ENCODE measurements around the gene AGFG2.

AGFG2 gene, protein sequence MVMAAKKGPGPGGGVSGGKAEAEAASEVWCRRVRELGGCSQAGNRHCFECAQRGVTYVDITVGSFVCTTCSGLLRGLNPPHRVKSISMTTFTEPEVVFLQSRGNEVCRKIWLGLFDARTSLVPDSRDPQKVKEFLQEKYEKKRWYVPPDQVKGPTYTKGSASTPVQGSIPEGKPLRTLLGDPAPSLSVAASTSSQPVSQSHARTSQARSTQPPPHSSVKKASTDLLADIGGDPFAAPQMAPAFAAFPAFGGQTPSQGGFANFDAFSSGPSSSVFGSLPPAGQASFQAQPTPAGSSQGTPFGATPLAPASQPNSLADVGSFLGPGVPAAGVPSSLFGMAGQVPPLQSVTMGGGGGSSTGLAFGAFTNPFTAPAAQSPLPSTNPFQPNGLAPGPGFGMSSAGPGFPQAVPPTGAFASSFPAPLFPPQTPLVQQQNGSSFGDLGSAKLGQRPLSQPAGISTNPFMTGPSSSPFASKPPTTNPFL

DNA sequence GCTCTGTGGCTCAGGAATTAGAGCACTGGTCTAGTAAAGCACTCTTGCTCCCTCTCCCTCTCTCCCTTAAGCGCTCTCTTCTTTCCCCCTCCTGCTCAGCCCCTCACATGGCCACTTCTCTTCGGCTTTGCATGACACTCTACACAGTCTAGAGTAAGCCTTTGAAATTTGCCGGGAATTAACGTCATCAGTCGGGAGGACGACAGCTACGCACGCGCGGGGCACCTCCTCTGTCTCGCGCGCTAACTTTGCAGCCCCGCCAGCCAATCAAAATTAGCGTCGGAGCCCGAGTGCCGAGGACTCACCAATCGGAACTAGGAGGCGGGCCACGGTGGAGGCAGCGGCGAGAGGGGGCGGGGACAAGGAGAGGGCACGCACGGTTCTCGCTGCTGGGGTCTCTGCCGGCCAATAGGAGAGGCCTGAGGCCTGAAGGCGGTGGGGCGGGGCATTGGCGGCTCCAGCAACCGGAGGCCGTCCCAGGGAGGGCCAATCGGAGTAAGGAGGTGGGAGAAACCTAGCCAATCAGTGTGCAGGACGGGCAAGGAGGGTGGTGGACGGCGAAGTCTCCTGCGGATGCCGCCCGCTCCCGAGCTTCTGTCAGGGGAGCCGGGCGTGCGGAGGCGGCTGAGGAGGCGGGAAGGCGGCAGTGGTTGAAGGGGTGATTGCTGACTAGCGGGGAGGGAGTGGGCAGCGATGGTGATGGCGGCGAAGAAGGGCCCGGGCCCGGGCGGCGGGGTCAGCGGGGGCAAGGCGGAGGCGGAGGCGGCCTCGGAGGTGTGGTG, at the start of gene AGFG2:
TSS of gene AGFG2 (plus strand) at position 550 of the 782 bp plus-strand sequence. CDS start at position 694, 144 bp downstream.
- H3K27ac ChIP-seq (ENCODE audit: poor library complexity, severe bottlenecking) = peak within 1 kb of the TSS; percentile 22
- H3K4me3 ChIP-seq (ENCODE audit: severe bottlenecking) = peak within 1 kb of the TSS; percentile 82
- H3K27me3 ChIP-seq (ENCODE audit: insufficient read depth, poor library complexity, severe bottlenecking) = no peaks in the 10 kb centered on the region
- DNase-seq (ENCODE audit: low spot score) = peak; percentile 100
- no peaks in the 10 kb centered on the region for H3K36me3 ChIP-seq (ENCODE audit: low read depth)
- H3K9me3 ChIP-seq (ENCODE audit: severe bottlenecking) = no peaks in the 10 kb centered on the region
- peak; percentile 98 for ATAC-seq (ENCODE audit: low read depth)
- H3K4me1 ChIP-seq (ENCODE audit: insufficient read depth, poor library complexity, severe bottlenecking) = peaks cover 12% of the 10 kb centered on the region
- TF ChIP-seq, protein P1, sequence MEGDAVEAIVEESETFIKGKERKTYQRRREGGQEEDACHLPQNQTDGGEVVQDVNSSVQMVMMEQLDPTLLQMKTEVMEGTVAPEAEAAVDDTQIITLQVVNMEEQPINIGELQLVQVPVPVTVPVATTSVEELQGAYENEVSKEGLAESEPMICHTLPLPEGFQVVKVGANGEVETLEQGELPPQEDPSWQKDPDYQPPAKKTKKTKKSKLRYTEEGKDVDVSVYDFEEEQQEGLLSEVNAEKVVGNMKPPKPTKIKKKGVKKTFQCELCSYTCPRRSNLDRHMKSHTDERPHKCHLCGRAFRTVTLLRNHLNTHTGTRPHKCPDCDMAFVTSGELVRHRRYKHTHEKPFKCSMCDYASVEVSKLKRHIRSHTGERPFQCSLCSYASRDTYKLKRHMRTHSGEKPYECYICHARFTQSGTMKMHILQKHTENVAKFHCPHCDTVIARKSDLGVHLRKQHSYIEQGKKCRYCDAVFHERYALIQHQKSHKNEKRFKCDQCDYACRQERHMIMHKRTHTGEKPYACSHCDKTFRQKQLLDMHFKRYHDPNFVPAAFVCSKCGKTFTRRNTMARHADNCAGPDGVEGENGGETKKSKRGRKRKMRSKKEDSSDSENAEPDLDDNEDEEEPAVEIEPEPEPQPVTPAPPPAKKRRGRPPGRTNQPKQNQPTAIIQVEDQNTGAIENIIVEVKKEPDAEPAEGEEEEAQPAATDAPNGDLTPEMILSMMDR (IDR thresholded peaks at IDR 0.05; ENCODE audit: poor library complexity, severe bottlenecking) = no peak

DNA sequence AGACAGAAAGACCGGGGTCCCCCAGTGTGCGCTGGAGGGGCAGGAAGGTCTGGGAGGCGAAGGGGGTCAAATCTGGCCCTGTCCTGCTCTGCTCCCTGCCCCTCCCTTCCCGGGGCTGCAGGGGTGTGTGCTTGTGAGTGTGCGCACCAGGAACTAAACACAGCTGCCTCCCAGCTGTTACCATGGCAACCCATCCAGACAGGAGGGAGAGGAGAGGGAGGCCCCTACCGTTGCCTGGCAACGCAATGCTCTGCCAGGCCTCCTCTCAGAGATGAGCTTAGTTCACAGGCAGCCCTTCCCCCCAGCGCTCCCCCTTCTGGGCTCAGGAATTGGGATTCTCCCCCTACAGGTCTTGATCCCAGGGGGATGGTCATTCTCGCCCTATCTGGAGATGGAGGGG, 49.2 kb upstream of the AGFG2 start:
- ATAC-seq (ENCODE audit: low read depth) = peak; percentile 33; the same call in 1 of the 3 replicates
- H3K9me3 ChIP-seq (ENCODE audit: severe bottlenecking) = no peaks in the 10 kb centered on the region

DNA sequence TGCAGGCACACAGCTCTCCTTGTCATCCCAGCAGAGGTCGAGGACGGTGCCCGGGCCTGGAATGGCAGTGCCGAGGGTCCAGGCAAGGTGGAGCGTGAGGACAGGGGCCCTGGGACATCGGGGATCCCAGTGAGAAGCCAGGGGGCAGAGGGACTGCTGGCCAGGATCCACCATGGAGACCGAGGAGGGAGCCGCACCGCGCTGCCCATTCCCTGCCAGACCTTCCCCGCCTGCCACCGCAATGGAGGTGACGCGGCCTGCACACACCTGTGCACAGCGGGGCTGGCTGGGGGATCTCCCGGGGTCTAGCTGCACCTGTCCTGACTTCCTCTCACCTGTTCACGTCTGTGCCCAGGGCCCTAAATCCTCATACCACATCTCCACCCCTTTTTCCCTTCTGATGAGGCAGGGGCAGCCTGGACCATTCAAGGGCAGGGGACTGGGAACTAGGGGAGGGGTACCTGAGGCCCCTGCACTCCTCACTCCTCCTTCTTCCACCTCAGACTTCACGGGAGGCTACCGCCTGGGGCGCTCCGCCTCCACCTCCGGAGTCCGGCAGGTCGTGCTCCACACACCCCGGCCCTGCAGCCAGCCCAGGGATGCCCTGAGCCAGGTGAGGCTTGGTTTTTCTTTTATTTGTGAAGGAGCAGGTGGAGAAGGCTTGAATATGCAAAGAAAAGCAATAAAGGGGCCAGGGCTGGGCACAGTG, 48.4 kb upstream of the AGFG2 start:
- ATAC-seq (ENCODE audit: low read depth) (no peak), DNase-seq (ENCODE audit: low spot score) (no peak)
- no peaks in the 10 kb centered on the region for H3K9me3 ChIP-seq (ENCODE audit: severe bottlenecking)
- H3K4me1 ChIP-seq (ENCODE audit: insufficient read depth, poor library complexity, severe bottlenecking) = no peaks in the 10 kb centered on the region
- no peaks in the 10 kb centered on the region for H3K36me3 ChIP-seq (ENCODE audit: low read depth)
- H3K27ac ChIP-seq (ENCODE audit: poor library complexity, severe bottlenecking) = no peak overlapping the region
- TF ChIP-seq, protein P1 (IDR thresholded peaks at IDR 0.05; ENCODE audit: poor library complexity, severe bottlenecking) = no peak
- H3K4me3 ChIP-seq (ENCODE audit: severe bottlenecking) = no peak overlapping the region
- H3K27me3 ChIP-seq (ENCODE audit: insufficient read depth, poor library complexity, severe bottlenecking) = no peaks in the 10 kb centered on the region

More for the DNA sequence above, 49.2 kb upstream of the AGFG2 start:
- Histone ChIP-seq H3K4me1 (ENCODE audit: insufficient read depth, poor library complexity, severe bottlenecking) (no peaks in the 10 kb centered on the region), H3K4me3 (ENCODE audit: severe bottlenecking) (no peak overlapping the region), H3K27ac (ENCODE audit: poor library complexity, severe bottlenecking) (no peak overlapping the region), H3K36me3 (ENCODE audit: low read depth) (no peaks in the 10 kb centered on the region), H3K27me3 (ENCODE audit: insufficient read depth, poor library complexity, severe bottlenecking) (no peaks in the 10 kb centered on the region)
- no peak for DNase-seq (ENCODE audit: low spot score)
- TF ChIP-seq, protein P1 (IDR thresholded peaks at IDR 0.05; ENCODE audit: poor library complexity, severe bottlenecking) = no peak

DNA sequence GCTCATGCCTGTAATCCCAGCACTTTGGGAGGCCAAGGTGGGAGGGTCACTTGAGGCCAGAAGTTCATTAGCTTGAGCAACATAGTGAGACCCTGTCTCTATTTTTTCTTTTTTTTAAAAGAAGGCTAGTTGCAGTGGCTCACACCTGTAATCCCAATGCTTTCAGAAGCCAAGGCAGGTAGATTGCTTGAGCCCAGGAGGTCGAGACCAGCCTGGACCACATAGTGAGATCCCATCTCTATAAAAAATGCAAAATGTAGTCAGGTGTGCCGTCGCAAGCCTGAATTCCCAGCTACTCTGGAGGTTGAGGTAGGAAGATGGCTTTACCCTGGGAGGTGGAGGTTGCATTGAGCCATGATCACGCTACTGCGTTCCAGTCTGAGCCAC, 47.8 kb upstream of the AGFG2 start:
- TF ChIP-seq, protein P1 (IDR thresholded peaks at IDR 0.05; ENCODE audit: poor library complexity, severe bottlenecking) = no peak
- Histone ChIP-seq H3K27ac (ENCODE audit: poor library complexity, severe bottlenecking) (no peak overlapping the region), H3K4me1 (ENCODE audit: insufficient read depth, poor library complexity, severe bottlenecking) (no peaks in the 10 kb centered on the region), H3K36me3 (ENCODE audit: low read depth) (no peaks in the 10 kb centered on the region), H3K27me3 (ENCODE audit: insufficient read depth, poor library complexity, severe bottlenecking) (no peaks in the 10 kb centered on the region), H3K9me3 (ENCODE audit: severe bottlenecking) (no peaks in the 10 kb centered on the region), H3K4me3 (ENCODE audit: severe bottlenecking) (no peak overlapping the region)
- no peak for DNase-seq (ENCODE audit: low spot score)
- no peak for ATAC-seq (ENCODE audit: low read depth)
